ENCODE data around the gene ADAMTS17. TPM values are rescaled to one million over a fixed set of nuclear protein-coding genes. Genes with fewer than 3 reads are reported as not detected.

ADAMTS17 gene
- total RNA-seq, 1 experiment from 2014 or later = 4.2 TPM

GRCh38 chr15:100254691-100255090 lies 87.1 kb downstream of the ADAMTS17 start:
- RAD21 ChIA-PET (ENCODE audit: low non-redundant PET in 1 of 2, low total read pairs in 2 of 2, uncharacterized antibody in 2 of 2, unreplicated experiment in 2 of 2) = no interaction called here
- Histone ChIP-seq H3K36me3 (ENCODE audit: control insufficient read depth in 1 of 2, insufficient read depth in 2 of 2, low read length in 2 of 2) (no peaks in the 10 kb centered on the region), H3K4me1 (ENCODE audit: control insufficient read depth in 1 of 2, insufficient read depth in 2 of 2, low read length in 2 of 2) (no peaks in the 10 kb centered on the region), H3K9me2 (ENCODE audit: insufficient read depth) (no peaks in the 10 kb centered on the region), H3K4me2 (ENCODE audit: low read length) (no peak overlapping the region), H3K4me3 (replicated peaks in 1 of 2; ENCODE audit: low read depth in 1 of 2, low read length in 2 of 2) (no peak overlapping the region), H2AFZ (ENCODE audit: low read depth, low read length, poor library complexity, severe bottlenecking) (no peak overlapping the region), H3K27ac (ENCODE audit: low read depth, low read length) (no peak overlapping the region), H4K20me1 (ENCODE audit: insufficient read depth) (no peaks in the 10 kb centered on the region), H3K27me3 (ENCODE audit: insufficient read depth, low read length) (no peaks in the 10 kb centered on the region), H3K79me2 (ENCODE audit: insufficient read depth, low read length) (no peaks in the 10 kb centered on the region), H3K9me3 (ENCODE audit: control insufficient read depth in 1 of 2, insufficient read depth in 1 of 2, low read depth in 1 of 2, low read length in 2 of 2) (no peaks in the 10 kb centered on the region), H3K9ac (ENCODE audit: low read length) (no peak overlapping the region)
- POLR2A ChIA-PET = no interaction called here
- CTCF ChIA-PET = no interaction called here
- TF ChIP-seq TCF7L2 (IDR thresholded peaks at IDR 0.05; ENCODE audit: borderline replicate concordance, extremely low read depth, insufficient read depth, insufficient read length) (no peak), MAX (IDR thresholded peaks at IDR 0.05) (no peak), CEBPB (IDR thresholded peaks at IDR 0.05; ENCODE audit: low read depth) (no peak), REST (IDR thresholded peaks at IDR 0.05; ENCODE audit: low read depth) (no peak), YY1 (IDR thresholded peaks at IDR 0.05; ENCODE audit: extremely low read depth, insufficient replicate concordance, low read depth, low read length) (no peak), ZBTB33 (IDR thresholded peaks at IDR 0.05; ENCODE audit: extremely low read depth, insufficient replicate concordance, low read length) (no peak), SIN3A (IDR thresholded peaks at IDR 0.05; ENCODE audit: low read depth) (no peak), ELF1 (IDR thresholded peaks at IDR 0.05; ENCODE audit: borderline replicate concordance, low read depth) (no peak), EGR1 (IDR thresholded peaks at IDR 0.05; ENCODE audit: low read depth) (no peak), ZNF274 (IDR thresholded peaks at IDR 0.05; ENCODE audit: low read depth, low read length) (no peak), EZH2 (IDR thresholded peaks at IDR 0.05) (no peak), JUND (IDR thresholded peaks at IDR 0.05) (no peak), EZH2phosphoT487 (IDR thresholded peaks at IDR 0.05; ENCODE audit: borderline replicate concordance) (no peak), SRF (IDR thresholded peaks at IDR 0.05; ENCODE audit: low read depth) (no peak), FOSL1 (IDR thresholded peaks at IDR 0.05; ENCODE audit: low read depth) (no peak), CTCF (IDR thresholded peaks at IDR 0.05 in 2 of 3, conservative IDR thresholded peaks at IDR 0.05 in 1 of 3; ENCODE audit: borderline replicate concordance in 1 of 3, insufficient read depth in 1 of 3, low read depth in 2 of 3, low read length in 2 of 3) (no peak), POLR2A (IDR thresholded peaks at IDR 0.05; ENCODE audit: borderline replicate concordance, extremely low read depth, insufficient read depth, insufficient read length) (no peak)
- ATAC-seq (no peak), DNase-seq (ENCODE audit: low read depth, low spot score) (no peak)
- no TSS peak for BruUV-seq (replicated peaks)
- intact Hi-C loops (cut with micrococcal nuclease) = no loop called here

All from HCT116 (cell line).